ENCODE measurements around the gene TGFBR3.

GRCh38 chr1:91725618-91725988 lies 160.3 kb downstream of the TGFBR3 start:
- TF ChIP-seq CTCF (IDR thresholded peaks at IDR 0.05) (no peak), POLR2A (IDR thresholded peaks at IDR 0.05) (no peak)

All from Peyer's patch (tissue), 4 donors.